ENCODE measurements around the gene CCDC187. TPM values are rescaled to one million over a fixed set of nuclear protein-coding genes. Genes with fewer than 3 reads are reported as not detected.
A peak's percentile ranks its signal among the peaks of the same experiment; 100 is the strongest.

CCDC187 gene
- total and polyA plus RNA-seq, 3 donors from 2014 or later, result 13.8 to 61.5 (median 33.4) TPM

- Histone ChIP-seq H3K36me3 (ENCODE audit: low read depth, missing control alignments) (no peaks in the 10 kb centered on the region), H3K9me3 (no peaks in the 10 kb centered on the region), H3K27me3 (no peaks in the 10 kb centered on the region), H3K4me3 (peak overlapping the region; percentile 78), H3K27ac (peak overlapping the region; percentile 86 to 90), H3K4me1 (peaks cover 33% of the 10 kb centered on the region)
- TF ChIP-seq CTCF (IDR thresholded peaks at IDR 0.05) (no peak), POLR2A (IDR thresholded peaks at IDR 0.05) (no peak)
- DNase-seq, result peak; percentile 45
- WGBS, 2 donors, result 19 to 20% methylated on average over 1 to 15 of the region's 15 CpGs
- intact Hi-C loops (cut with DNase I; ENCODE audit: low total_unique reads), result no loop called here
Observed at GRCh38 chr9:136328622-136329041, 24.7 kb upstream of the CCDC187 start.

- 15 to 20% methylated on average over 5 to 12 of the region's 13 CpGs for WGBS, 2 donors
- peaks cover 34% of the 10 kb centered on the region for H3K4me1 ChIP-seq
- H3K36me3 ChIP-seq (ENCODE audit: low read depth, missing control alignments), result no peaks in the 10 kb centered on the region
Observed at GRCh38 chr9:136328011-136328621, 24.2 kb upstream of the CCDC187 start.

GRCh38 chr9:136327304-136327974 lies 23.5 kb upstream of the CCDC187 start, which contains the start of gene GPSM1:
GPSM1 (plus strand) TSS chr9:136327539; CDS start chr9:136327696, 157 bp downstream.
- intact Hi-C loops (cut with DNase I; ENCODE audit: low total_unique reads), result no loop called here
- Histone ChIP-seq H3K27ac (peak within 1 kb of the TSS; percentile 86 to 90), H3K9me3 (no peaks in the 10 kb centered on the region), H3K36me3 (ENCODE audit: low read depth, missing control alignments) (no peaks in the 10 kb centered on the region), H3K4me3 (peak within 1 kb of the TSS; percentile 78), H3K4me1 (peaks cover 34% of the 10 kb centered on the region), H3K27me3 (no peaks in the 10 kb centered on the region)
- WGBS, 2 donors, result 1% methylated on average over 57 of the region's 88 CpGs; no CpG with 5 or more reads in 1 of the 2 donors
- TF ChIP-seq POLR2A (IDR thresholded peaks at IDR 0.05) (no peak), CTCF (IDR thresholded peaks at IDR 0.05) (no peak)
- DNase-seq, result peak; percentile 64

More at GRCh38 chr9:136328011-136328621, 24.2 kb upstream of the CCDC187 start:
- no peak for DNase-seq
- peak overlapping the region; percentile 78 for H3K4me3 ChIP-seq
- peak overlapping the region; percentile 86 to 90 for H3K27ac ChIP-seq
- intact Hi-C loops (cut with DNase I; ENCODE audit: low total_unique reads), result no loop called here
- H3K27me3 ChIP-seq, result no peaks in the 10 kb centered on the region
- H3K9me3 ChIP-seq, result no peaks in the 10 kb centered on the region
- TF ChIP-seq CTCF (IDR thresholded peaks at IDR 0.05) (no peak), POLR2A (IDR thresholded peaks at IDR 0.05) (no peak)

- no peaks in the 10 kb centered on the region for H3K27me3 ChIP-seq
- H3K27ac ChIP-seq, result peak overlapping the region; percentile 82 to 86
- no peak for TF ChIP-seq CTCF (IDR thresholded peaks at IDR 0.05)
- no peak for TF ChIP-seq POLR2A (IDR thresholded peaks at IDR 0.05)
- 32 to 38% methylated on average over 10 to 17 of the region's 17 CpGs for WGBS, 2 donors
- DNase-seq, result no peak
- no peaks in the 10 kb centered on the region for H3K36me3 ChIP-seq (ENCODE audit: low read depth, missing control alignments)
- no peaks in the 10 kb centered on the region for H3K9me3 ChIP-seq
- H3K4me3 ChIP-seq, result peak overlapping the region in 1 of 2 donors; percentile 78
- H3K4me1 ChIP-seq, result peaks cover 34% of the 10 kb centered on the region
- intact Hi-C loops (cut with DNase I; ENCODE audit: low total_unique reads), result no loop called here
Observed at GRCh38 chr9:136326761-136327303, 22.9 kb upstream of the CCDC187 start.
